NCI-H460 (cell line): Measurements from ENCODE around the gene ART1. TPM values are rescaled to one million over a fixed set of nuclear protein-coding genes. Genes with fewer than 3 reads are reported as not detected.

Source experiments
- DNase-seq: peaks from one replicate; pipeline ENCODE4 v3.0.0-alpha.2; 2016; ENCODE audit warnings: low read depth; ENCODE audit errors: extremely low read depth
- small RNA-seq, 2 experiments: library from RNA; depleted of rRNA; stranded (forward); fragments of <200 nt; gene quantifications; one replicate each; pipeline ENCODE3, GENCODE V24; 2014
- total RNA-seq: library from RNA; depleted of rRNA; stranded (reverse); fragments of >200 nt; shearing (Covaris generic); gene quantifications from 2 replicates; pipeline ENCODE4 v1.2.3, GENCODE V29; 2014; rRNA removed

Gene ART1
- total RNA-seq, 1 experiment from 2014 or later, result not detected

- no peak for DNase-seq
These were observed 65.7 kb downstream of the ART1 start for GRCh38 chr11:3710485-3711259.

GRCh38 chr11:3712274-3712673 is 67.3 kb downstream of the ART1 start:
- no peak for DNase-seq

Small RNAs within 50 kb of the gene (small RNA-seq; reads per million reads assigned to genes)
- gene RF00019, result 0 reads per million in 2 experiments

Other genes starting within 250 kb of the ART1 start
- gene ART5, start 3.1 kb upstream of the ART1 start, total RNA-seq, result not detected in 2 replicates
- gene CHRNA10, start 26.3 kb downstream of the ART1 start, total RNA-seq, result 0.30 and 0.52 TPM in 2 replicates
- gene NUP98, start 152.4 kb downstream of the ART1 start, total RNA-seq, result 82.8 and 96.9 TPM in 2 replicates
- 14.0 and 16.8 TPM in 2 replicates for gene PGAP2, start 163.4 kb downstream of the ART1 start, total RNA-seq
- 14.5 and 15.4 TPM in 2 replicates for gene RHOG, start 195.8 kb downstream of the ART1 start, total RNA-seq
- gene STIM1, start 210.5 kb downstream of the ART1 start, total RNA-seq, result 11.0 and 11.4 TPM in 2 replicates